ENCODE measurements around the gene PTGR3. TPM values are rescaled to one million over a fixed set of nuclear protein-coding genes. Genes with fewer than 3 reads are reported as not detected.

PTGR3 gene
- total RNA-seq, 1 experiment from 2014 or later = 6.9 TPM

- H3K27me3 ChIP-seq (replicated peaks; ENCODE audit: insufficient read depth, low read depth, low read length, poor library complexity) = peaks cover 37% of the 10 kb centered on the region
- TF ChIP-seq EZH2 (IDR thresholded peaks at IDR 0.05; ENCODE audit: borderline replicate concordance, low read depth, low read length, poor library complexity, severe bottlenecking) = no peak
- TF ChIP-seq, protein P1, sequence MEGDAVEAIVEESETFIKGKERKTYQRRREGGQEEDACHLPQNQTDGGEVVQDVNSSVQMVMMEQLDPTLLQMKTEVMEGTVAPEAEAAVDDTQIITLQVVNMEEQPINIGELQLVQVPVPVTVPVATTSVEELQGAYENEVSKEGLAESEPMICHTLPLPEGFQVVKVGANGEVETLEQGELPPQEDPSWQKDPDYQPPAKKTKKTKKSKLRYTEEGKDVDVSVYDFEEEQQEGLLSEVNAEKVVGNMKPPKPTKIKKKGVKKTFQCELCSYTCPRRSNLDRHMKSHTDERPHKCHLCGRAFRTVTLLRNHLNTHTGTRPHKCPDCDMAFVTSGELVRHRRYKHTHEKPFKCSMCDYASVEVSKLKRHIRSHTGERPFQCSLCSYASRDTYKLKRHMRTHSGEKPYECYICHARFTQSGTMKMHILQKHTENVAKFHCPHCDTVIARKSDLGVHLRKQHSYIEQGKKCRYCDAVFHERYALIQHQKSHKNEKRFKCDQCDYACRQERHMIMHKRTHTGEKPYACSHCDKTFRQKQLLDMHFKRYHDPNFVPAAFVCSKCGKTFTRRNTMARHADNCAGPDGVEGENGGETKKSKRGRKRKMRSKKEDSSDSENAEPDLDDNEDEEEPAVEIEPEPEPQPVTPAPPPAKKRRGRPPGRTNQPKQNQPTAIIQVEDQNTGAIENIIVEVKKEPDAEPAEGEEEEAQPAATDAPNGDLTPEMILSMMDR (conservative IDR thresholded peaks at IDR 0.05; ENCODE audit: low read depth, low read length) = no peak
- no peak overlapping the region for H3K27ac ChIP-seq (ENCODE audit: low read depth, low read length, poor library complexity, severe bottlenecking)
- peaks cover 28% of the 10 kb centered on the region for H3K4me1 ChIP-seq (ENCODE audit: insufficient read depth, low read length, poor library complexity, severe bottlenecking)
- H3K4me3 ChIP-seq (ENCODE audit: low read depth, low read length, poor library complexity, severe bottlenecking) = peak overlapping the region; percentile 52
- CTCF ChIA-PET = no interaction called here
- intact Hi-C loops (cut with micrococcal nuclease; ENCODE audit: unreplicated experiment) = no loop called here
- no TSS peak for BruUV-seq (replicated peaks)
- POLR2A ChIA-PET (ENCODE audit: low non-redundant PET) = no interaction called here
- DNase-seq (ENCODE audit: low spot score) = no peak
- no peaks in the 10 kb centered on the region for H3K36me3 ChIP-seq (ENCODE audit: insufficient read depth, low read length, poor library complexity, severe bottlenecking)
- no peaks in the 10 kb centered on the region for H3K9me3 ChIP-seq (ENCODE audit: low read depth, low read length, poor library complexity, severe bottlenecking)
Observed at GRCh38 chr18:75211953-75212750, 3.2 kb upstream of the PTGR3 start.

GRCh38 chr18:75211626-75211952 is 2.6 kb upstream of the PTGR3 start:
- TF ChIP-seq EZH2 (IDR thresholded peaks at IDR 0.05; ENCODE audit: borderline replicate concordance, low read depth, low read length, poor library complexity, severe bottlenecking) = no peak
- TF ChIP-seq, protein P1 (conservative IDR thresholded peaks at IDR 0.05; ENCODE audit: low read depth, low read length) = no peak
- Histone ChIP-seq H3K4me1 (ENCODE audit: insufficient read depth, low read length, poor library complexity, severe bottlenecking) (peaks cover 28% of the 10 kb centered on the region), H3K27ac (ENCODE audit: low read depth, low read length, poor library complexity, severe bottlenecking) (no peak overlapping the region), H3K36me3 (ENCODE audit: insufficient read depth, low read length, poor library complexity, severe bottlenecking) (no peaks in the 10 kb centered on the region), H3K4me3 (ENCODE audit: low read depth, low read length, poor library complexity, severe bottlenecking) (peak overlapping the region; percentile 52), H3K27me3 (replicated peaks; ENCODE audit: insufficient read depth, low read depth, low read length, poor library complexity) (peaks cover 42% of the 10 kb centered on the region), H3K9me3 (ENCODE audit: low read depth, low read length, poor library complexity, severe bottlenecking) (no peaks in the 10 kb centered on the region)
- intact Hi-C loops (cut with micrococcal nuclease; ENCODE audit: unreplicated experiment) = no loop called here
- CTCF ChIA-PET = no interaction called here
- no peak for DNase-seq (ENCODE audit: low spot score)
- no TSS peak for BruUV-seq (replicated peaks)
- POLR2A ChIA-PET (ENCODE audit: low non-redundant PET) = no interaction called here

DNA sequence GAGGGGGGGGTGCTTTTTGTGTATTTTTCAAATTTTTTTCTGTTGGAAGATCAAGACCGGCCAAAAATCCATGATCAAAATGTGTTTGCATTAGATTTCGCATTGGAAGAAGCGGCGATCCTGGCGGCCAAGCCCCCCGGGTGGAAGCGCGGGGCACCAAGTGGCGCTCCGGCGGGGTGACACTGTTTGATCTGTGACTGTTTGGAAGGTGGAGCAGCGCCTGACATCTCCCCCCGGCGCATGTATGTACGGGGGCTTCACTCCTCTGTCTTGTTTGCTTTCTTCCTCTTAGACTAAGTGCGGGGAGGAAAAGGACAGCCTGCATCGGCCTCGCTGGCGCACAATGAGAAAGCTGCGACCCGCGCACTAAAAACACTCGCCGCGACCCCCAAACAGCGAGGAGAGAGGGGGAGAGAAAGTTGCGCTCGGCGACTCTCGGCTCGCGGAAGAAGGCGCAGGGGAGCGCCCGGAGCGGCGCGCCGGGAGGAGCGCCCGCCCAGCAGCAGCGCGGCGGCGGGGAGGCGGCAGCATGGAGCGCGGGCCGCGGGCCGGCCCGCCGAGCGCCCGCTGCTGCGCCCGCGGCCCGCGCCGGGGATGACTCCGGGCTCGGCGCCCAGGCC is 2.2 kb upstream of the PTGR3 start:
- no peaks in the 10 kb centered on the region for H3K9me3 ChIP-seq (ENCODE audit: low read depth, low read length, poor library complexity, severe bottlenecking)
- no peaks in the 10 kb centered on the region for H3K36me3 ChIP-seq (ENCODE audit: insufficient read depth, low read length, poor library complexity, severe bottlenecking)
- ChIA-PET POLR2A (ENCODE audit: low non-redundant PET) (no interaction called here), CTCF (no interaction called here)
- H3K27ac ChIP-seq (ENCODE audit: low read depth, low read length, poor library complexity, severe bottlenecking) = no peak overlapping the region
- intact Hi-C loops (cut with micrococcal nuclease; ENCODE audit: unreplicated experiment) = no loop called here
- H3K27me3 ChIP-seq (replicated peaks; ENCODE audit: insufficient read depth, low read depth, low read length, poor library complexity) = peaks cover 47% of the 10 kb centered on the region
- peak; percentile 29 for DNase-seq (ENCODE audit: low spot score)
- H3K4me3 ChIP-seq (ENCODE audit: low read depth, low read length, poor library complexity, severe bottlenecking) = peak overlapping the region; percentile 69
- H3K4me1 ChIP-seq (ENCODE audit: insufficient read depth, low read length, poor library complexity, severe bottlenecking) = peaks cover 28% of the 10 kb centered on the region
- TF ChIP-seq EZH2 (IDR thresholded peaks at IDR 0.05; ENCODE audit: borderline replicate concordance, low read depth, low read length, poor library complexity, severe bottlenecking) = no peak
- BruUV-seq (replicated peaks) = no TSS peak

All from A673 (cell line).